GM18517 (cell line): ENCODE measurements around the gene SPRR5.

Experiments
- ATAC-seq: cut with Tn5 transposase; IDR thresholded peaks from one replicate; pipeline ENCODE4 v1.9.1; 2021; ENCODE audit warnings: mild to moderate bottlenecking, moderate library complexity; ENCODE audit not compliant: unreplicated experiment

Gene SPRR5

GRCh38 chr1:152981146-152981871, 34.3 kb downstream of the SPRR5 start:
- ATAC-seq: no peak

DNA sequence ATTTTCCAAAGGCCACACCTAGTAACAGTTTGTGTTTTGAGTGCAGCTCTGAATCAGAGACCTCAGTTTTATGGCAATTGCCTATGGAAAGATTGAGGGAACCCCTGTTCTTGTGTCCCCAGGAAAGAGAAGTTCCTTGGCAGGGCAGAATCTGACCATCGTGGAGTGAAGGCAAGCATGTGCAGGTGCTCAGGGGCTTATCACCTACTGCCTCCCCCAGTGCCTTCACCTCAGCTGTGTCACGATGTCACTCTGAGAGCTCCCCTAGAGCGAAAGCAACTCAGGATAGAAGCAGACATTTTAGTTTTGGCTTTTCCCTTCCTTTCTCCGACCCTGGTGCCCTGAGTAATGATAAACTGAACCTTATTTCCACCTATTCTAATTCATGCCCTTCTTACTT, 35.1 kb downstream of the SPRR5 start:
- no peak for ATAC-seq

DNA sequence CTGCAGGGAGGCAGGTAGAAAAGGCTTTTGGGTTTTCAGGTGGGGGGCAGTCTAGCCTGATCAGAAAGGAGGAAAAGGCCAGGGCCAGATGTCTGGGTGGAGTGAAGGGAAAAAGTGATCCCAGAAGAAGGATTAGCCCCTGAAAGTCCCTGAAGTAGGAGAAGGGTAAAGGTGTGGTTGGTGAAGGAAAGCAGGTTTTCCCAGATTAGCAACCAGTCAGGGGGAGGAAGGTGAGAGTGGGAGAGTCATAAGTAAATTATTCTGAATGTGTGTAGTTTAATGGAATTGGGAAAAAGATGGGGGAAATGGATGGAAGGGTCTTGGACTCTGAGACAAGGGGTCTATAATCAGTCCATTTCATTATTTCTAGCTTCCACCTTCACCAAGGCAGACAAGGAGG, 36.2 kb downstream of the SPRR5 start:
- no peak for ATAC-seq

DNA sequence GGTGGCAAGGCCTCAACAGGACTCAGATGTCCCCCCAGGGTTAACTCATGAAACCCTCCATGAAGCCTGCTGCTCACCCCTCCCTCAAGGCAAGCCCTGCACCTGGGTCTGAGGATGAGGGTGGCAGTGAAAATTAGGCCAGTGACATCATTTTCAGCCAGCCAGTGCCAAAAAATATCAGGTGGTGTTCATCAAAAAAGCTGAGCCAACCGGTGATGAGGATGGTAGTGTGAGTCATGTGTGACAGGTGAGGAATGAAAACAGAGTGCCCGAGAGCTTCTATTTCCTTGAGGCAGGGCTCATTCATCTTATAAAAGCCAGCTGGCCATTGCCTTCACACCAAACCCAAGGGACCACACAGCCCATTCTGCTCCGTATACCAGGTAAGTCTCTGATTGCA, 36.7 kb downstream of the SPRR5 start, which contains the start of gene SPRR1A:
TSS of gene SPRR1A (plus strand) at position 339 of the 400 bp plus-strand sequence. CDS start 1,150 bp downstream, outside the sequence.
- ATAC-seq: no peak

- no peak for ATAC-seq
These were observed 39.6 kb downstream of the SPRR5 start for GRCh38 chr1:152986578-152986977.

- no peak for ATAC-seq
These were observed 46.2 kb downstream of the SPRR5 start for GRCh38 chr1:152993186-152993585.

DNA sequence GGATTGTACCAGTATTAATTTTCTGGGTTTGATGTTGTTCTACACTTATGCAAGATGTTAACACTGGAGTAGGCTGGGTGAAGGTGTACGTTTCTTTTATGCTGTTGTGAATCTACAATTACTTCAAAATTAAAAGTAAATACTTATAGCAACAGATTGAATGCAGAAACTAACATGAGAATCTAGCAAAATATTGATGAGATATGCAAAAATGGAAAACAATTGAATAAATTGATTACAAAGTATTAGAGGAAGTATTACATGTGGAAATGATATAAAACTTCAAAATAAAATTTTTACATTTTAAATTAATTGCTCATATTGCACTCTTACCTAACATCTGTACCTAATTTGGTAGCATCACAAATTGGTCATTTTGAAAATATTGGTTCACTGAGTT, 48.8 kb downstream of the SPRR5 start:
- ATAC-seq: no peak

- no peak for ATAC-seq
These were observed 49.8 kb downstream of the SPRR5 start for GRCh38 chr1:152996633-152997400.

GRCh38 chr1:152997901-152998300, 50.9 kb downstream of the SPRR5 start:
- no peak for ATAC-seq

- no peak for ATAC-seq
These were observed 51.5 kb downstream of the SPRR5 start for GRCh38 chr1:152998476-152998875.
